ENCODE results near the gene PDZRN4. TPM values are rescaled to one million over a fixed set of nuclear protein-coding genes. Genes with fewer than 3 reads are reported as not detected.

PDZRN4 gene
- total and polyA plus RNA-seq, 4 experiments from 2014 or later, result not detected

- no peak overlapping the region for H3K4me3 Mint-ChIP-seq
- peaks cover 0 to 7% (median 1%) of the 10 kb centered on the region in 8 donors for H3K9me3 Mint-ChIP-seq
- no peaks in the 10 kb centered on the region for H3K27me3 Mint-ChIP-seq
- POLR2A ChIA-PET (ENCODE audit: partially characterized antibody), result no interaction called here
- no peaks in the 10 kb centered on the region for H3K4me1 Mint-ChIP-seq
- H3K36me3 ChIP-seq (ENCODE audit: insufficient read depth, low read length), result no peaks in the 10 kb centered on the region
- H3K9me3 ChIP-seq (ENCODE audit: control insufficient read depth in 1 of 2, low read length in 2 of 2), result no peaks in the 10 kb centered on the region
- DNase-seq, result no peak
- H3K27ac Mint-ChIP-seq, result no peak overlapping the region
- H3K4me3 ChIP-seq (ENCODE audit: low read length in 2 of 2), result no peak overlapping the region
- intact Hi-C loops (cut with micrococcal nuclease), result no loop called here
- H3K27ac ChIP-seq (ENCODE audit: low read depth, low read length), result no peak overlapping the region
- H3K27me3 ChIP-seq (ENCODE audit: insufficient read depth, low read length), result no peaks in the 10 kb centered on the region
- CTCF ChIA-PET (ENCODE audit: partially characterized antibody), result no interaction called here
- no peaks in the 10 kb centered on the region for H3K36me3 Mint-ChIP-seq
- no peaks in the 10 kb centered on the region for H3K4me1 ChIP-seq (ENCODE audit: insufficient read depth, low read length)
These were observed 168.1 kb downstream of the PDZRN4 start for GRCh38 chr12:41356181-41356580.

GRCh38 chr12:41361738-41362137, 173.6 kb downstream of the PDZRN4 start:
- Mint-ChIP-seq H3K27me3 (peaks cover 0 to 2% of the 10 kb centered on the region in 2 donors), H3K9me3 (no peaks in the 10 kb centered on the region), H3K27ac (no peak overlapping the region), H3K4me3 (no peak overlapping the region), H3K36me3 (no peaks in the 10 kb centered on the region), H3K4me1 (no peaks in the 10 kb centered on the region)
- POLR2A ChIA-PET (ENCODE audit: partially characterized antibody), result no interaction called here
- H3K4me1 ChIP-seq (ENCODE audit: insufficient read depth, low read length), result no peaks in the 10 kb centered on the region
- H3K9me3 ChIP-seq (ENCODE audit: control insufficient read depth in 1 of 2, low read length in 2 of 2), result no peaks in the 10 kb centered on the region
- no peak overlapping the region for H3K4me3 ChIP-seq (ENCODE audit: low read length in 2 of 2)
- H3K27ac ChIP-seq (ENCODE audit: low read depth, low read length), result no peak overlapping the region
- DNase-seq, result no peak
- intact Hi-C loops (cut with micrococcal nuclease), result no loop called here
- H3K27me3 ChIP-seq (ENCODE audit: insufficient read depth, low read length), result no peaks in the 10 kb centered on the region
- H3K36me3 ChIP-seq (ENCODE audit: insufficient read depth, low read length), result no peaks in the 10 kb centered on the region
- CTCF ChIA-PET (ENCODE audit: partially characterized antibody), result no interaction called here

- Histone ChIP-seq H3K4me1 (ENCODE audit: insufficient read depth, low read length) (no peaks in the 10 kb centered on the region), H3K36me3 (ENCODE audit: insufficient read depth, low read length) (no peaks in the 10 kb centered on the region), H3K27me3 (ENCODE audit: insufficient read depth, low read length) (no peaks in the 10 kb centered on the region), H3K4me3 (ENCODE audit: low read length in 2 of 2) (no peak overlapping the region), H3K9me3 (ENCODE audit: control insufficient read depth in 1 of 2, low read length in 2 of 2) (no peaks in the 10 kb centered on the region), H3K27ac (ENCODE audit: low read depth, low read length) (no peak overlapping the region)
- peaks cover 0 to 2% of the 10 kb centered on the region in 2 donors for H3K27me3 Mint-ChIP-seq
- H3K36me3 Mint-ChIP-seq, result no peaks in the 10 kb centered on the region
- H3K27ac Mint-ChIP-seq, result no peak overlapping the region
- H3K9me3 Mint-ChIP-seq, result no peaks in the 10 kb centered on the region
- no peak overlapping the region for H3K4me3 Mint-ChIP-seq
- no peaks in the 10 kb centered on the region for H3K4me1 Mint-ChIP-seq
- no peak for DNase-seq
- ChIA-PET CTCF (ENCODE audit: partially characterized antibody) (no interaction called here), POLR2A (ENCODE audit: partially characterized antibody) (no interaction called here)
- intact Hi-C loops (cut with micrococcal nuclease), result no loop called here
These were observed 174.4 kb downstream of the PDZRN4 start for GRCh38 chr12:41362510-41362909.

GRCh38 chr12:41362931-41363330, 174.8 kb downstream of the PDZRN4 start:
- ChIA-PET POLR2A (ENCODE audit: partially characterized antibody) (no interaction called here), CTCF (ENCODE audit: partially characterized antibody) (no interaction called here)
- H3K27me3 Mint-ChIP-seq, result peaks cover 0 to 2% of the 10 kb centered on the region in 2 donors
- H3K4me3 ChIP-seq (ENCODE audit: low read length in 2 of 2), result no peak overlapping the region
- no peaks in the 10 kb centered on the region for H3K4me1 ChIP-seq (ENCODE audit: insufficient read depth, low read length)
- H3K27me3 ChIP-seq (ENCODE audit: insufficient read depth, low read length), result no peaks in the 10 kb centered on the region
- no peaks in the 10 kb centered on the region for H3K9me3 Mint-ChIP-seq
- no peaks in the 10 kb centered on the region for H3K36me3 ChIP-seq (ENCODE audit: insufficient read depth, low read length)
- H3K4me3 Mint-ChIP-seq, result no peak overlapping the region
- H3K36me3 Mint-ChIP-seq, result no peaks in the 10 kb centered on the region
- no peaks in the 10 kb centered on the region for H3K9me3 ChIP-seq (ENCODE audit: control insufficient read depth in 1 of 2, low read length in 2 of 2)
- DNase-seq, result no peak
- H3K4me1 Mint-ChIP-seq, result no peaks in the 10 kb centered on the region
- intact Hi-C loops (cut with micrococcal nuclease), result no loop called here
- H3K27ac Mint-ChIP-seq, result no peak overlapping the region
- H3K27ac ChIP-seq (ENCODE audit: low read depth, low read length), result no peak overlapping the region

GRCh38 chr12:41364211-41364610, 176.1 kb downstream of the PDZRN4 start:
- intact Hi-C loops (cut with micrococcal nuclease), result no loop called here
- H3K9me3 Mint-ChIP-seq, result no peaks in the 10 kb centered on the region
- CTCF ChIA-PET (ENCODE audit: partially characterized antibody), result no interaction called here

GRCh38 chr12:41365653-41366171, 177.6 kb downstream of the PDZRN4 start:
- no peak for DNase-seq
- Mint-ChIP-seq H3K9me3 (no peaks in the 10 kb centered on the region), H3K27me3 (peaks cover 0 to 3% of the 10 kb centered on the region in 2 donors), H3K4me3 (no peak overlapping the region), H3K27ac (no peak overlapping the region), H3K4me1 (no peaks in the 10 kb centered on the region), H3K36me3 (no peaks in the 10 kb centered on the region)
- Histone ChIP-seq H3K4me1 (ENCODE audit: insufficient read depth, low read length) (no peaks in the 10 kb centered on the region), H3K27ac (ENCODE audit: low read depth, low read length) (no peak overlapping the region), H3K4me3 (ENCODE audit: low read length in 2 of 2) (no peak overlapping the region), H3K36me3 (ENCODE audit: insufficient read depth, low read length) (no peaks in the 10 kb centered on the region), H3K27me3 (ENCODE audit: insufficient read depth, low read length) (no peaks in the 10 kb centered on the region), H3K9me3 (ENCODE audit: control insufficient read depth in 1 of 2, low read length in 2 of 2) (no peaks in the 10 kb centered on the region)
- POLR2A ChIA-PET (ENCODE audit: partially characterized antibody), result no interaction called here
- intact Hi-C loops (cut with micrococcal nuclease), result no loop called here
- CTCF ChIA-PET (ENCODE audit: partially characterized antibody), result no interaction called here

More at GRCh38 chr12:41364211-41364610, 176.1 kb downstream of the PDZRN4 start:
- H3K27ac ChIP-seq (ENCODE audit: low read depth, low read length), result no peak overlapping the region
- no peaks in the 10 kb centered on the region for H3K4me1 Mint-ChIP-seq
- no peak overlapping the region for H3K4me3 Mint-ChIP-seq
- no peaks in the 10 kb centered on the region for H3K4me1 ChIP-seq (ENCODE audit: insufficient read depth, low read length)
- POLR2A ChIA-PET (ENCODE audit: partially characterized antibody), result no interaction called here
- H3K4me3 ChIP-seq (ENCODE audit: low read length in 2 of 2), result no peak overlapping the region
- H3K36me3 Mint-ChIP-seq, result no peaks in the 10 kb centered on the region
- DNase-seq, result no peak
- H3K27me3 Mint-ChIP-seq, result peaks cover 0 to 2% of the 10 kb centered on the region in 2 donors
- no peaks in the 10 kb centered on the region for H3K27me3 ChIP-seq (ENCODE audit: insufficient read depth, low read length)
- no peak overlapping the region for H3K27ac Mint-ChIP-seq
- H3K36me3 ChIP-seq (ENCODE audit: insufficient read depth, low read length), result no peaks in the 10 kb centered on the region
- H3K9me3 ChIP-seq (ENCODE audit: control insufficient read depth in 1 of 2, low read length in 2 of 2), result no peaks in the 10 kb centered on the region

- intact Hi-C loops (cut with micrococcal nuclease), result no loop called here
- H3K4me1 Mint-ChIP-seq, result no peaks in the 10 kb centered on the region
- CTCF ChIA-PET (ENCODE audit: partially characterized antibody), result no interaction called here
These were observed 179.7 kb downstream of the PDZRN4 start for GRCh38 chr12:41367726-41368405.

More at GRCh38 chr12:41367726-41368405, 179.7 kb downstream of the PDZRN4 start:
- POLR2A ChIA-PET (ENCODE audit: partially characterized antibody), result no interaction called here
- Mint-ChIP-seq H3K27me3 (peaks cover 0 to 3% of the 10 kb centered on the region in 2 donors), H3K9me3 (peaks cover 0 to 8% (median 1%) of the 10 kb centered on the region in 8 donors), H3K4me3 (no peak overlapping the region), H3K27ac (no peak overlapping the region), H3K36me3 (no peaks in the 10 kb centered on the region)
- no peak overlapping the region for H3K4me3 ChIP-seq (ENCODE audit: low read length in 2 of 2)
- H3K36me3 ChIP-seq (ENCODE audit: insufficient read depth, low read length), result no peaks in the 10 kb centered on the region
- no peak overlapping the region for H3K27ac ChIP-seq (ENCODE audit: low read depth, low read length)
- no peaks in the 10 kb centered on the region for H3K27me3 ChIP-seq (ENCODE audit: insufficient read depth, low read length)
- H3K4me1 ChIP-seq (ENCODE audit: insufficient read depth, low read length), result no peaks in the 10 kb centered on the region
- H3K9me3 ChIP-seq (ENCODE audit: control insufficient read depth in 1 of 2, low read length in 2 of 2), result no peaks in the 10 kb centered on the region
- no peak for DNase-seq

All from CD4-positive, alpha-beta memory T cell (primary cell).